ENCODE results near the gene PARP4.
"Not testable (repeated sequence)": the region's sequence is repeated elsewhere in the genome, so short reads cannot be mapped to it uniquely, and the experiment has no call there.

PARP4 gene

DNA sequence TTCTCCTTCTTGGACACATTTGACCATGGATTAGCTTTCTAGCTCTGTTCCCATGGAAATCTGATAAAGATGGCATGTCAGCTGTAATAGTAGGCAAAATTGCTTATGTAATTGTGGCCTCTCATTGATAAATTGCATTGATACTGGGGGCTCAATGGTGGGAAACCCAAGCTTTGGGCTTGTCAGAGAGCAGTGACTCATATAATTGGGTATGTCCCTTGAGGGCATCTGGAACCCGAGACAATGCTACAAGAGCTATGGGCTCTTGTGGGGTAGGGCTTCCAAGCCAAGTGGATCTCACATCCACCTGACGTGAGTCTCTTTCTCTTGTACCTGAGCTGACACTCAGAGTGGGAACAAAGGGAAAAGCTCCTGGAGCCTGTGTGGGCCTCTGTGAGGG is 16.3 kb downstream of the PARP4 start:
- peaks cover 0 to 74% of the 10 kb centered on the region in 2 experiments for H3K36me3 ChIP-seq (ENCODE audit: control insufficient read depth in 2 of 2, insufficient read depth in 1 of 2, low read length in 2 of 2)
- H3K27ac ChIP-seq (ENCODE audit: extremely low read depth, low read depth, low read length); CTCF ChIA-PET; POLR2A ChIA-PET; H3K4me3 ChIP-seq (ENCODE audit: low read depth, low read length); H3K9me3 ChIP-seq (ENCODE audit: control insufficient read depth, insufficient read depth, low read depth, low read length); H3K4me1 ChIP-seq (ENCODE audit: control insufficient read depth, insufficient read depth, low read length): not testable (repeated sequence)

GRCh38 chr13:24495151-24495729 is 17.3 kb downstream of the PARP4 start:
- ChIA-PET POLR2A (no interaction called here), CTCF (no interaction called here)
- Histone ChIP-seq H3K4me1 (ENCODE audit: control insufficient read depth, insufficient read depth, low read length) (no peaks in the 10 kb centered on the region), H3K9me3 (ENCODE audit: control insufficient read depth, insufficient read depth, low read depth, low read length) (no peaks in the 10 kb centered on the region), H3K4me3 (ENCODE audit: low read depth, low read length) (no peak overlapping the region), H3K27ac (ENCODE audit: extremely low read depth, low read depth, low read length) (no peak overlapping the region), H3K36me3 (ENCODE audit: control insufficient read depth in 2 of 2, insufficient read depth in 1 of 2, low read length in 2 of 2) (peaks cover 0 to 73% of the 10 kb centered on the region in 2 experiments)
- no peak for TF ChIP-seq ZNF133 (tag by site-specific recombination; IDR thresholded peaks at IDR 0.05)
- TF ChIP-seq ZNF280D (tag by site-specific recombination; IDR thresholded peaks at IDR 0.05), result no peak
- TF ChIP-seq MZF1 (tag by site-specific recombination; IDR thresholded peaks at IDR 0.05; ENCODE audit: borderline replicate concordance), result no peak
- TF ChIP-seq ZNF530 (tag by site-specific recombination; IDR thresholded peaks at IDR 0.05; ENCODE audit: low read depth), result no peak
- no peak for TF ChIP-seq ZNF10 (tag by site-specific recombination; IDR thresholded peaks at IDR 0.05)
- TF ChIP-seq, protein P1, sequence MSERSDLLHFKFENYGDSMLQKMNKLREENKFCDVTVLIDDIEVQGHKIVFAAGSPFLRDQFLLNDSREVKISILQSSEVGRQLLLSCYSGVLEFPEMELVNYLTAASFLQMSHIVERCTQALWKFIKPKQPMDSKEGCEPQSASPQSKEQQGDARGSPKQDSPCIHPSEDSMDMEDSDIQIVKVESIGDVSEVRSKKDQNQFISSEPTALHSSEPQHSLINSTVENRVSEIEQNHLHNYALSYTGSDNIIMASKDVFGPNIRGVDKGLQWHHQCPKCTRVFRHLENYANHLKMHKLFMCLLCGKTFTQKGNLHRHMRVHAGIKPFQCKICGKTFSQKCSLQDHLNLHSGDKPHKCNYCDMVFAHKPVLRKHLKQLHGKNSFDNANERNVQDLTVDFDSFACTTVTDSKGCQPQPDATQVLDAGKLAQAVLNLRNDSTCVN (tag by site-specific recombination; optimal IDR thresholded peaks at IDR 0.05), result no peak
- TF ChIP-seq, protein P2, sequence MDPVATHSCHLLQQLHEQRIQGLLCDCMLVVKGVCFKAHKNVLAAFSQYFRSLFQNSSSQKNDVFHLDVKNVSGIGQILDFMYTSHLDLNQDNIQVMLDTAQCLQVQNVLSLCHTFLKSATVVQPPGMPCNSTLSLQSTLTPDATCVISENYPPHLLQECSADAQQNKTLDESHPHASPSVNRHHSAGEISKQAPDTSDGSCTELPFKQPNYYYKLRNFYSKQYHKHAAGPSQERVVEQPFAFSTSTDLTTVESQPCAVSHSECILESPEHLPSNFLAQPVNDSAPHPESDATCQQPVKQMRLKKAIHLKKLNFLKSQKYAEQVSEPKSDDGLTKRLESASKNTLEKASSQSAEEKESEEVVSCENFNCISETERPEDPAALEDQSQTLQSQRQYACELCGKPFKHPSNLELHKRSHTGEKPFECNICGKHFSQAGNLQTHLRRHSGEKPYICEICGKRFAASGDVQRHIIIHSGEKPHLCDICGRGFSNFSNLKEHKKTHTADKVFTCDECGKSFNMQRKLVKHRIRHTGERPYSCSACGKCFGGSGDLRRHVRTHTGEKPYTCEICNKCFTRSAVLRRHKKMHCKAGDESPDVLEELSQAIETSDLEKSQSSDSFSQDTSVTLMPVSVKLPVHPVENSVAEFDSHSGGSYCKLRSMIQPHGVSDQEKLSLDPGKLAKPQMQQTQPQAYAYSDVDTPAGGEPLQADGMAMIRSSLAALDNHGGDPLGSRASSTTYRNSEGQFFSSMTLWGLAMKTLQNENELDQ (tag by site-specific recombination; IDR thresholded peaks at IDR 0.05; ENCODE audit: low read depth), result no peak
- no peak for TF ChIP-seq ZEB2 (tag by site-specific recombination; IDR thresholded peaks at IDR 0.05)
- TF ChIP-seq HOXD13 (CRISPR knock-in tag; IDR thresholded peaks at IDR 0.05; ENCODE audit: borderline replicate concordance), result no peak
- TF ChIP-seq ZNF664 (tag by site-specific recombination; IDR thresholded peaks at IDR 0.05), result no peak

DNA sequence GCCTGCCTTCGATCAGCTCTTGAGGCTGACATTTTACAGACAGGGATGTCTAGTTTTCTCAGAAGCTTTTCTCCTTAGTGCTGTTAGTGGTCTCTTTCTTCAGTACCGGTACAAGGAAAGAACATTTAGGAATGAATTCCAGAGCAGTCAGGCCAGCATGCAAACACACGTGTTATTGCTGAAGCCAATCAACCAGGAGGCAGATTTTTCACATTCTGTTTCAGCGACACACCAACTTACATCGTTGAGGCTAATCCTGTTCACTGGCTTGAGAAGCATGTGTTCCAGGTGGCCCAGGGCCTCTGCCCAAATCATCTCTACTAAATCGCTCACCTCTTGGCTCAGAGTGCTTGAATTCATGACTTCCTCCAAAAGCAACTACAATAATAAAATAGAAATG is 19.2 kb downstream of the PARP4 start:
- CTCF ChIA-PET, result no interaction called here
- Histone ChIP-seq H3K36me3 (ENCODE audit: control insufficient read depth in 2 of 2, insufficient read depth in 1 of 2, low read length in 2 of 2) (peaks cover 0 to 81% of the 10 kb centered on the region in 2 experiments), H3K4me3 (ENCODE audit: low read depth, low read length) (no peak overlapping the region), H3K4me1 (ENCODE audit: control insufficient read depth, insufficient read depth, low read length) (no peaks in the 10 kb centered on the region), H3K9me3 (ENCODE audit: control insufficient read depth, insufficient read depth, low read depth, low read length) (no peaks in the 10 kb centered on the region), H3K27ac (ENCODE audit: extremely low read depth, low read depth, low read length) (no peak overlapping the region)
- TF ChIP-seq ZSCAN5A (tag by site-specific recombination; IDR thresholded peaks at IDR 0.05) (no peak), ZNF555 (tag by site-specific recombination; conservative IDR thresholded peaks at IDR 0.05) (no peak), ZNF174 (tag by site-specific recombination; IDR thresholded peaks at IDR 0.05) (no peak)
- POLR2A ChIA-PET, result no interaction called here
